Activated CD8-positive, alpha-beta memory T cell treated with anti-CD3 and anti-CD28 coated beads for 4 hours (primary cell): ENCODE data around the gene CAD.

Experiments used
- DNase-seq, 2 donors: peaks; one replicate each; pipeline ENCODE4 v3.0.0-alpha.2; 2020; ENCODE audit warnings: low read depth in 2 of 2

Gene CAD

DNA sequence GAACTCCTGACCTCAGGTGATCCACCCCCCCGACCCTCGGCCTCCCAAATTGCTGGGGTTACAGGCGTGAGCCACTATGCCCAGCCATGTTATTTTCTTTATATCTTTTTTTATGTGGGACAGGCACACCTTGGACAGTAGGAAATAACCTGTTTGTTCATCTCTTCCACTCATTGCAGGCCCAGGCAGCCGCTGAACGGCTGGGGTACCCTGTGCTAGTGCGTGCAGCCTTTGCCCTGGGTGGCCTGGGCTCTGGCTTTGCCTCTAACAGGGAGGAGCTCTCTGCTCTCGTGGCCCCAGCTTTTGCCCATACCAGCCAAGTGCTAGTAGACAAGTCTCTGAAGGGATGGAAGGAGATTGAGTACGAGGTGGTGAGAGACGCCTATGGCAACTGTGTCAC, 8.4 kb downstream of the CAD start:
- DNase-seq = no peak

DNA sequence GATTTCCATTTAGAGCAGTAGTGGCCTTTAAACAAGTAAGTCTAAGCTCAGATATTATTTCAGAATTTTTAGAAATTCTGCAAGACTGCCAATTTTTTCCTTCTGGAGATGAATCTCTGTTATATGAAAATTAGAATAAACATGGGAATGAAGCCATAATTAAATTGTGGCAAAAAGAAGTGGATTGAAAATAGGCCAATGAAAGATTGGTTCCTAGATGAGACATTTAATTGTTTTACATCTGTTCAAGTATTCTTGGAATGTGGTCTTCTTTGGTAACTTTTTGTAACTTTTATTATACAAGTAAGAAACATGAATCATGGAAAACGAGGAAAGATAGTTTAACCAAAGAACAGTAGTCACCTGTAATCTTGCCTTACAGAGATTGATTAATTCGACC, 10.3 kb downstream of the CAD start:
- no peak for DNase-seq

DNA sequence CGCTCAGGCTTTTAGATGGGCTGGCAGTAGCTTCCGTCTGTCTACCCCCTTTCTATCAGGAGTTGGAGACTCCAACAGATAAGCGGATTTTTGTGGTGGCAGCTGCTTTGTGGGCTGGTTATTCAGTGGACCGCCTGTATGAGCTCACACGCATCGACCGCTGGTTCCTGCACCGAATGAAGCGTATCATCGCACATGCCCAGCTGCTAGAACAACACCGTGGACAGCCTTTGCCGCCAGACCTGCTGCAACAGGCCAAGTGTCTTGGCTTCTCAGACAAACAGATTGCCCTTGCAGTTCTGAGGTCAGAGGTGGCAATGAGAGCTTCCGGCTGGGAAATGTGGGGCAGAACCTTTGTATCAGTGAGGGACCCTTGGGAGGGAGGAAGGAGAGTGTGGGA, 14.8 kb downstream of the CAD start:
- DNase-seq = no peak

DNA sequence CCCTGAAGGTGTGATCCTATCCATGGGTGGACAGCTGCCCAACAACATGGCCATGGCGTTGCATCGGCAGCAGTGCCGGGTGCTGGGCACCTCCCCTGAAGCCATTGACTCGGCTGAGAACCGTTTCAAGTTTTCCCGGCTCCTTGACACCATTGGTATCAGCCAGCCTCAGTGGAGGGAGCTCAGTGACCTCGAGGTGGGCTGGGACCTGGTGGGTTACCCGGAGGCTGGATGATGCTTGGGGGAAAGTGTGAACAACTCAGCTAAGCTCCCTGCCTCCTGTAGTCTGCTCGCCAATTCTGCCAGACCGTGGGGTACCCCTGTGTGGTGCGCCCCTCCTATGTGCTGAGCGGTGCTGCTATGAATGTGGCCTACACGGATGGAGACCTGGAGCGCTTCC, 16.2 kb downstream of the CAD start:
- no peak for DNase-seq

DNA sequence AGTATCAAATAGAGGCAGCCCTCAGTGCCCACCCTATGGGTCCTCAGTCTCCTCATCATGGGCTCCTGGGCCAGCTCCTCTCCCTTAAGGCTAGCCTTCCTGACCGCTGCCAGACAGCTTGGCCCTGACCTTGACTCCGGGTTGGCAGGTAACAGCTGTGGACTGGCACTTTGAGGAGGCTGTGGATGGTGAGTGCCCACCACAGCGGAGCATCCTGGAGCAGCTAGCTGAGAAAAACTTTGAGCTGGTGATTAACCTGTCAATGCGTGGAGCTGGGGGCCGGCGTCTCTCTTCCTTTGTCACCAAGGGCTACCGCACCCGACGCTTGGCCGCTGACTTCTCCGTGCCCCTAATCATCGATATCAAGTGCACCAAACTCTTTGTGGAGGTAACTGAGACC, 19.0 kb downstream of the CAD start:
- no peak for DNase-seq

DNA sequence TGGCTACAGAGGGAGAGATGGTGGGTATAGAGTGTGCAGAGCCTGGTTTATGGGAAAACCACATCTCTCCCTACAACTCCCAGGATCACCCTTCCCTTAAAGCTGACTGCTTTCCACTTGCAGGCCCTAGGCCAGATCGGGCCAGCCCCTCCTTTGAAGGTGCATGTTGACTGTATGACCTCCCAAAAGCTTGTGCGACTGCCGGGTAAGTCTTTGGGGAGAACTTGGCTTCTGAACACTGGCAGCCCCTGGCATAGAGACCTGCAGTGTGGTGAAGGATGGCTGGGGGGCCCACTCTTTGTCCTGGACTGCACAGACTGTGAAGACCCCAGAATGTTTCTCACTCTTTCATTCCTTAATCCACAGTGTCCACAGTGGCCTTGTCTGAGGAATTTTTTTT, 19.5 kb downstream of the CAD start:
- no peak for DNase-seq

DNA sequence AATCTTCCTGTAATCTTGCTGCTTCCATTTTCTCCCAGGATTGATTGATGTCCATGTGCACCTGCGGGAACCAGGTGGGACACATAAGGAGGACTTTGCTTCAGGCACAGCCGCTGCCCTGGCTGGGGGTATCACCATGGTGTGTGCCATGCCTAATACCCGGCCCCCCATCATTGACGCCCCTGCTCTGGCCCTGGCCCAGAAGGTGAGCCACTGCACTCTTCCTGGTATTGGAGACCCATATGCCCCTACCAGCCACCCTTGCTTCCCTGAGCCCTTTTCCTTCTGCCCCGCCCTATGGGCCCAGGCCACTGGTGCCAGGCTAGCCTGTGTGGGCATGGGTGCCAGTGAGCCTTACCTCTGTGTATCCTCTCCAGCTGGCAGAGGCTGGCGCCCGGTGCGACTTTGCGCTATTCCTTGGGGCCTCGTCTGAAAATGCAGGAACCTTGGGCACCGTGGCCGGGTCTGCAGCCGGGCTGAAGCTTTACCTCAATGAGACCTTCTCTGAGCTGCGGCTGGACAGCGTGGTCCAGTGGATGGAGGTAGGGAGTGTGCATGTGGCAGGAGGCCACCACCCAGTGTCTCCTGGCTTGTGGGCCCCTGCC, 20.3 kb downstream of the CAD start:
- DNase-seq = no peak

DNA sequence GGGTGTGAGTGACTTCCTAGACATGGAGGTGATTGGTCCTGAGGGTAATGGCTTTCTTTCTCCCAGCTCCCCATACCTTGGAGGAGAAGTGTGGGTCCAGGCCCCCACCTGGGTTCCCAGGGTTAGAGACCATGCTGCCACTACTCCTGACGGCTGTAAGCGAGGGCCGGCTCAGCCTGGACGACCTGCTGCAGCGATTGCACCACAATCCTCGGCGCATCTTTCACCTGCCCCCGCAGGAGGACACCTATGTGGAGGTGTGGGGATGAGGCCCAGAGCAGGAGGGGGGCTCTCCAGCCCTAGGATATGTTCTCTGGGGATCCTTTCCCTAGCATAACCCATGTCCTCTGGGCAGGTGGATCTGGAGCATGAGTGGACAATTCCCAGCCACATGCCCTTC, 21.8 kb downstream of the CAD start:
- DNase-seq = no peak

DNA sequence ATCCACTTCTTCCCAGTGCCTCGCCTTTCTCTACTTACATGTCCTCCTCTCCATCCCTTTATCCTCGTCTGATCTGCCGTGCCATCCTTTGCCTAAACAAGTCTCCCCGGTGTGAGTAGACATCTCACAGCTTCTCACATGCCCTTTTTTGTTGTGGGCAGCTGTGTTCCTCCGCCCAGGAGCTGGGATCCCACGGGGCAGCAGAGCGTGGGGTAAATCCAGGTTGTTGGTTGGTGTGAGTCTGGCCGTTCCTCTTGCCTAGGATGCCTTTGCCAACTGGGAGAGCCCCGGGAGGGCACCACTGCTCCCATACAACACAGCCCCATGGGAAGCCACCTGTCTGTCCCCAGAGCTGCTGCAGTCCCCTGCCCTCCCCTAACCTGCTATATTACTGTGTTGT, 23.2 kb downstream of the CAD start:
- no peak for DNase-seq

DNA sequence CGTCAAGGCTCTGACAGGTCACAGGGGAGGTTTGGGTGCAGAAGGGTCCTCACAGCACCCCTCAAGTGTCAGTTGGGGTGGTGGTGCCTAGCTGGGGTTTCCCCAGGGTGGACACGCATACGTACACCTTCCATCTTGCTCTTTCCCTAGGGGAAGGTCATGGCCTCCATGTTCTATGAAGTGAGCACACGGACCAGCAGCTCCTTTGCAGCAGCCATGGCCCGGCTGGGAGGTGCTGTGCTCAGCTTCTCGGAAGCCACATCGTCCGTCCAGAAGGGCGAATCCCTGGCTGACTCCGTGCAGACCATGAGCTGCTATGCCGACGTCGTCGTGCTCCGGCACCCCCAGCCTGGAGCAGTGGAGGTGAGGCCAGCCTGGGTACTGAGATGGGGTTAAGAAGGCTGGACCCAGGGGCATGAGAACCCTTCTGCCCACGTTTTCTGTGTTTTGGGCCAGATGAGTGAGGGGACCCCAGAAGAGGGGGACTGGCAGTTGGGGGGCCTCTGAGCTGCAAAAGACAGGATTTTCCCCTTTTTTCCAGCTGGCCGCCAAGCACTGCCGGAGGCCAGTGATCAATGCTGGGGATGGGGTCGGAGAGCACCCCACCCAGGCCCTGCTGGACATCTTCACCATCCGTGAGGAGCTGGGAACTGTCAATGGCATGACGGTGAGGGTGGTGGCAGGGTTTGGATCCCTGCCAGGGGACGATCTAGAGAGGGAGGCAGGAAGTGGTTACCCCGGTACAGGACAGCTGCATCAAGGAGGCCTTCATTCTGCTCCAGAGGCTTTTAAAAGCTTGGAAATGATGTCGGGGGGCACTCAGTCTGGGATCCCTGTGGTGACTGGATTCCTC, 24.8 kb downstream of the CAD start:
- DNase-seq = no peak

DNA sequence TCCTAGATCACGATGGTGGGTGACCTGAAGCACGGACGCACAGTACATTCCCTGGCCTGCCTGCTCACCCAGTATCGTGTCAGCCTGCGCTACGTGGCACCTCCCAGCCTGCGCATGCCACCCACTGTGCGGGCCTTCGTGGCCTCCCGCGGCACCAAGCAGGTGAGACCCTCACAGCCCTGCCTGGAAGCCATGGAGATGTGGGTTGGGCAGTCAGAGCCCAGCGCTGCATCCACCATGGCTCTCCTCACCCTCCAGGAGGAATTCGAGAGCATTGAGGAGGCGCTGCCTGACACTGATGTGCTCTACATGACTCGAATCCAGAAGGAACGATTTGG, 25.4 kb downstream of the CAD start:
- no peak for DNase-seq

DNA sequence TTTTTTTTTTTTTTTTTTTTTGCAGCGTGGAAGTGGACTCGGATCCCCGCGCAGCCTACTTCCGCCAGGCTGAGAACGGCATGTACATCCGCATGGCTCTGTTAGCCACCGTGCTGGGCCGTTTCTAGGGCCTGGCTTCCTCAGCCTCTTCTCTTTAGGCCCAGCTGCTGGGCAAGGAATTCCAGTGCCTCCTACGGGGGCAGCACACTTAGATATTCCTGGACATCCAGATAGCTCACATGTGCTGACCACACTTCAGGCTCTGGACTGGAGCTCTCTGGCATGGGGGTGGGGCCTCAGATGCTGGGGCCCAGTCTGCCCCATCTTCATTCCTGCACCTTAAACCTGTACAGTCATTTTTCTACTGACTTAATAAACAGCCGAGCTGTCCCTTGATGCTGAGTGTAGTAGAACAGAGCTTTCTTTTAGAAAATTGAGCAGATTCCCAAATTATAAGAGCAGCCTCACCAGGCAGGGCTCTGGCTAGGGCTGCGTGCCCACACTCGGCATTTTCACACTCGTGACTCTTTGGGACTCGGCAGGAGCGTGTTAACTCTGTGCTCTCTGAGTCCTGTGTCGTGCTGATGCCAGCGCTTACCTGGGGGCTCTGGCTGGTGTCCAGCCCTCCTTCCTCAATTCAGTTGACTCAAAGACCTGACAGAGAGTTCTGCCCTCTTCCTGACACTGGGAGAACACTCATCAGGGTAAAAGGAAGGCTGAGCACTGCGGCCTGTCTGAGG, 26.4 kb downstream of the CAD start:
- DNase-seq = no peak

DNA sequence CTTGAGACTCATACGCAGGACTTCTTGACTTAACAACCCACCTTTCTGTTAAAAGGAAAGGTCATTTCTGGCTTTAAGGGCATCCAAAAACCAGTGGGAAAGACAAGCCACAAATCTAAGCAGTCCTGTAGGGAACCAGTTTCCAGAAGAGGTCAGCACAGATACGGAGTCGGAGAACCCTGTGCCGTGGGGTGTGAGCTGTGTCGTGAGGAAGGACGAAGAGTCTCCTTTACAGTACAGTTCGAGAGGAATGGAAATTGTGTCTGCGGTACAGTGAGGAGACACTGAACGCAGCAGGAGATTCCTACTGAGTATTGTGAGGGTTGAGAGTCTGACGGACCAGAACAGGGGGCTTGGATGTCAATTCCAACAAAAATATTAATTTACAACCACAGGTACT, 27.9 kb downstream of the CAD start:
- DNase-seq = no peak

DNA sequence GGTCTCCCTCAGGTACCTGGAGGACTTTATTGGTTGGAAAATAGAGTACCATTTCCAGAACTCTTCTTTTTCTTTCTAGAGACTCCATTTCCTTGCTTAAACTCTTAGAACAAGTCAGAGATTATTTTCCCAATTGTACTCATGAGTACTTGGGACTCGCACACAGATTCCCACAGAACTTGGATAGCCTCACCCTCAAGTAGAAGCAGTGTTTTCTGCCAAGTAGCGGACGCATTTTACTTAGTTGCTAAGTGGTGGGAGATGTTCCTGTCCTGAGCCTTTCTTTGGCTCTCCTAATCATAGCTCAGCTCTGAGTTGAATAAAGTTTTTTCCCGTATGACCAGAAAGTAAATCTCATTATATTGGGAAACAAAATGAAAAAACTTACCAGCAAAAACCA, 28.5 kb downstream of the CAD start:
- DNase-seq = no peak

DNA sequence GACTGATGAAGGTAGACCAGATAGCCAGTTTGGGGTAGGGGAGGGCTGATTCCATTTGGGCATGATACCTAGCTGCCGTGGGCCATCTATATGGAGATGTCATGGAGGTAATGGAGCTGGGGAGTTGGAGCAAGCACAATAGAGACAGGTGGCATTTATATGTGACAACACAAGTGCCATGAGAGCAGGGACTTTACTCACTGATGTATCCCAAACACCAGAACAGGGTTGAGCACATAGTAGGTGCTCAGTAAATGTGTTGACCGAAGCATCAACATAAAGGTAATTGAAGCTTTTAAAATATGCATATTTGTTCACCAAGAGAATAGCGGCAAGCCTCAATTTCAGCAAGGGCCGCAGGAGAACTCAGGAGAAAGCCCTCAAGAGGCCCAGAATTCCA, 30.7 kb downstream of the CAD start:
- no peak for DNase-seq

DNA sequence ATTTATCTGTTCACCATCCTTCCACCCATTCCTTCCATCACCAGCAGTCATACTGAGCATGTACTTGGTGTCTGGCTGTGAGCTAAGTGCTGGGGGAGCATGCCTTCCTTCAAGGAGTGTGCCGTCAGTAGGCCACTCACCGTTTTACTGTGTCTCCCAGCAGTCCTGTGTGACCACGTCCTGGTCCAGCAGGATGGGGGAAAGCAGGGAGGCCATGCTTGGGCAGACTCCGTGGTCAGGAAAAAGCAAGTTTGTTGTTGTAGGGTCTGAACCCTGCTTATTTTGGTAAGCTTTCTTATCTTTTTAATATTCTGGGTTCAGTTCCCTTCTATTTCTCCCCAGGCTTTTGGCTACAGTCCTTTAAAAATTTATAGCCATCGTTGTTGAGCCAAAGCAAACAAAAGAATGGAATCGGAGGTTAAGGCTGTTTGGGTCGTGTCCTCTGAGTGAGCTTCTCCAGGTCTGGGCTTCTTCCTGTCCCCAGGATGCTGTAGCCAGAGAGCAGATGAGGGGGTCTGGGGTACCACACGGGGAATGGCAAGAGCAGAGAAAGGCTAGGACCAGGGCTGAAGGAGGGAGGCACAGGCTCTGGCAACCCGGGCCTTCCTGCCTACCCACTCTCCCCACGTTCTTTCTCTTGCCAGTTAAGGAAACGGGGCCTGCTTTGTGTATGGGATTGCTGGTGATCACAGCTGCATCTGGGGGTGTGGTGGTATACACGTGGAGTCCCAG, 32.2 kb downstream of the CAD start:
- no peak for DNase-seq

DNA sequence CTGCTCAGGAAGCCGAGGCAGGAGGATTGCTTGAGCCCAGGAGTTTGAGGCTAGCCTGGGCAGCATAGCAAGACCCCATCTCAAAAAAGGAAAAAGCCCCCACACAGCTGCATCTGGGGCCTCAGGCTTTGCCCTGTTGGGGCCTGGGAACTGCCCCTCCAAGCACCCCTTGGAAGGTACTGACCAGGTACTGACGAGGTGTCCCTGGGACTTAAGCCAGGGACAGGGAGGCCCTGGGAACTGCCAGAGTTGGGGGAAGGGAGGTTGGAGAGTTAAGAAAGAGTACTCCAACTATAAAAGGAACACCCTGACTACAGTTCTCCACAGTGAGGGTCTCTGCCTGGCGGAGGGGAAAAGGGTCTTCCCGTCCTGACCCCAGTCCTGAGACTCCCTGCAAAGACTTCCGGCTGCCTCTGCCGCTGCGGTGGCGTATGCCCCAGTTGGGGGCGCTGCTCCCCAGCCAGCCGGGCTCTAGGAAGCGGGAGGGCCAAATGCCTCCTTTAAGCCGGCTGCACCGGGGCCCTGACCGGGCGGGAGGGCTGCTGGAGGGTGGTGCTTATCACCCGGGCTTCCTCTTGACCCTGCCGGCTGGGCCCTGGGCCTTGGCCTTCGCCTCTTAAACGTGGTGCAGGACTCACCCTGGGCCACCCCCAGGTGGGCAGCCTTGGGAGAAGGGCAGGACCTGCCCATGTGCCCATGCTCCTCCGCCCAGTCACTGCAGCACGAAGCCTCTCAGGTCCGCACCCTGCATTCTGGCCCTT, 32.9 kb downstream of the CAD start:
- DNase-seq = peak in 1 of 2 donors; percentile 5

DNA sequence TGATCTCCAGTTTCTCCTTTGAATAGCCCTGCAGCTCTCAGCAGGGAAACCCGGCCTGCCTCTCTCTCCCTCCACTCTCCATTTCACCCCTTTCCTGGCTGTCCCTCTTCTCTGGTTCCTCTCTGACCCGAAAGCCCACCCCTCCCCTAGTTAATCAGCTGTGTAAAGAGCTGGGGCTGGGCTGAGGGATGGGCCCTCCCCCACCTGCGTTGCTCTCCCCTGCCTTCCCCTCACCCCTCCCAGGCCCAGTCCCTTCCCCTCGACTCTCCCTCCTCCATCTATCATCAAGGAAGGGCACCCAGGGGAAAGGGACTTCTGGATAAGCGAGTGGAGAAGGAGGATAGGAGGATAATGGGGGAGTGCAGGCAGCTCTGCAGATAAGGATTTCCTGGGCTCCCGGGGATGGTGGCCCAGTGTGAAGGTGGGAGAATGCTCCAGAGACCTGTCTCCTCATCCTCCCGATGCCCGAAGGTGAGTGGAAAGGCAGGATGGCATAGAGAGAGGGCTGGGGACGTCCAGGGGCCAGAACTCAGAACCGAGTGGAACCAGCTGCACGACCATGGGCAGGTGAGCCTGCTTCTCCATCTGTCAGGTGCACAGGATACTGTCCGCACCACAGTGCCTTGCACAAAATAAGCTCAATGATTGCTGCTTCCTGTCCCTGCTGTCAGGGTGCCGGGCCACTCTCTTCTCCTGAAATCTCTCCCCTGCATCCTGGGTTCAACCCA, 33.6 kb downstream of the CAD start:
- DNase-seq = no peak

DNA sequence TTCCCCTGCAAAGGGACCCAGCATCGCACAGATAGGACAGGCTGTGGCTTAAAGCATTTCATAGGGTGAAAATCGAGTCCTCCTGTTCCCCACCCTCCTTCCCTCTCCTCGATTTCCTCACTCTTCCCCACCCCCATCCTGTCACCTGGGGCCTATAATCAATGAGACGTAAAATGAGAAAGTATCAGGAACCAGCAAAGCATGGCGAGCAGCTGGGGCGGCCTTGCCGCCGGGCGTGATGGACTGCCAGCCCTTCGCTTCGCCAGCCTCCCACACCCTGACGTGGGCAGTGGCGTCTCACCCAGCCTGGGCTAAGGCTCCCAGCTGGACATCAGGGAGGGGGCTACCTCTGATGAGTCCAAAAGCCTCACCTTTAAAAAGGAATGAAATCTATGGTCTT, 34.6 kb downstream of the CAD start:
- DNase-seq = no peak

DNA sequence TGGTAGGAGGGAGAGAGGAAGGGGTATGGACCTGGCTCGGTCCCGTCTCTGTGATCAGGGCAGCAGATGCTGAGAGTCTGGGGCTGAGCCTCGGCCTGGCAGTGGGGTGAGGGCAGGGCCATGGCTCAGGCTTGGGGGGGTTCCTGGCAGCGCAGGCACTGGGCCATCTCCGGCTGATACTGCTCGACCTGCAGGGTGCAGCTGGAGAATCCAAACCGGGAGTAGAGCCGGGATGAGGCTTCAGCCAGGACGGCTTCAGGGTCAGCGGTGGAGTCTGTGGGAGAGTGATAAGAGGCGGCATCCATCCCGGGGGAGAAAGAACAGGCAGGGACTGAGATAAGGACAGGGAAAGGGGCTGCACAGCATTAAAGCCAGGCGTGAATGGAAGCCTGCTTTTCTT, 38.0 kb downstream of the CAD start:
- DNase-seq = no peak

DNA sequence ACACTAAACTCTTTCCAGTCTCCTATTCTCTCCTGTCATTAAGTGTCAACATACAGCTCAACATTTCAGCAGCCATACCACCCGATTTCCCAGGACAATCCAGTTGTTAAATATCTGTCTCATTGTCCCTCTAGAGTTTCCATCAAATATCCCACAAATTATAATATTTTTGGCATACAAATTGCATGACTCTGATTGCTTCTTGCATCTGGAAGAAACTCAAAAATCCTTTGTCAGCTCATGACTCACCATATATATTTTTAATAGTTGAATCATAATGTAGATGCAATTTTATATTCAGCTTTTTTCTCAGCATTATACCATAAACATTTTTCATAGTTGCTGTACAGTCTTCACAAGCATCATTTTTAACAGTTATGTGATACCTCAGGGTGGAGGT, 38.5 kb downstream of the CAD start:
- no peak for DNase-seq
